GM21390 (cell line): ENCODE data around the gene ARHGAP22.

Experiments used
- ATAC-seq: cut with Tn5 transposase; IDR thresholded peaks from one replicate; pipeline ENCODE4 v1.9.1; 2021; ENCODE audit not compliant: unreplicated experiment

Gene ARHGAP22

DNA sequence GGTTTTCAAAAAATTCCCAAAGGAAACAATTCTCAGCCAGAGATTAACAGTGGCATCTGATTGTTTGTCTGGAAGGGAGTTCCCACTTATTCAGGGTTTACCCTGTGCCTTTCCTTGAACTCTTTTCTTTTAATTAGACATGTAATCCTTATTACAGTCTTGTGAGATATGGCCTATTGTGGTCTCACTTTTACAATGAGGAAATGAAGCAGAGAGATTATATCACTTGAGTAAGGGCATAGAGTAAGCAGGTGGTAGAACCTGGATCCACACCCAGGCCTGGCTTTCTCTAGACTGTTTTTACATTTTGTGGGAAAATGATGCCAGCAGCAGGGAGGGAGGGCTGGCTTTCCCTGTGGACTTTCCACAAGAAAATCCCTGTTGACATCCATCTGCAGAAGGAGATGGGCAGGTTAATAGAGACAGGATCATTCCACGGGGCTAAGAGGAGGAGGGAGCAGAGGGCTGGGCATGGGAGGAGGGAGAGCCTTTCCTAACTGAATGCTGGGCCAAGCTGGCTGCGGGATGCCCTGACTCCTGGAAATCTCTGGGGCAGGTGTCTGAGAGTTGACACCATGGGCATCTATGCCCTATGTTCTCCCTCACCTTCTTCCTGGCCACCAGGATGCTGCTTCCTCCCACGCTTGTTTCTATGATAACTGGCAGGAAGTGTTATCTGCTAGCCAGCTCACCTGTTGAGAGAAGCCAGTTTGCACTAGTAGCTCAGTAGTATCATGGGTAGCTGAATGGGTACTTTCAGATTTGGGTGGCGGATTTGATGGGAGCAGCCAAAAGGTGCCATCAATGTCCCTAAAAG is 28.7 kb upstream of the ARHGAP22 start:
- ATAC-seq: peak; percentile 41

DNA sequence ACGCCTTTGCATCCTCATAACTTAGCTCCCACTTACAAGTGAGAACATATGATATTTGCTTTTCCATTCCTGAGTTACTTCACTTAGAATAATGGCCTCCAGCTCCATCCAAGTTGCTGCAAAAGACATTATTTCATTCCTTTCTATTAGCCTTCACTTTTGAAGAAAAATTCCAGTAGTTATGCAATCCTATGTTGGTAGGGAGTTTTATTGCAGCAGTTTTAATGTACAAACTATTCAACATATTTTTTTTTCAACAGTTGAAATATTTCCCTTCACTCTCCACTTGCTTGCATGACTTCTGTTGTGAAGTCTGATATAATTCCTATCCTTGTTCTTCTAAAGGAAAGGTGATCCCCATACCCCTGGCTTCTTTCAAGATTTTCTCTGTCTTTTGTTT is 27.3 kb upstream of the ARHGAP22 start:
- ATAC-seq: no peak

DNA sequence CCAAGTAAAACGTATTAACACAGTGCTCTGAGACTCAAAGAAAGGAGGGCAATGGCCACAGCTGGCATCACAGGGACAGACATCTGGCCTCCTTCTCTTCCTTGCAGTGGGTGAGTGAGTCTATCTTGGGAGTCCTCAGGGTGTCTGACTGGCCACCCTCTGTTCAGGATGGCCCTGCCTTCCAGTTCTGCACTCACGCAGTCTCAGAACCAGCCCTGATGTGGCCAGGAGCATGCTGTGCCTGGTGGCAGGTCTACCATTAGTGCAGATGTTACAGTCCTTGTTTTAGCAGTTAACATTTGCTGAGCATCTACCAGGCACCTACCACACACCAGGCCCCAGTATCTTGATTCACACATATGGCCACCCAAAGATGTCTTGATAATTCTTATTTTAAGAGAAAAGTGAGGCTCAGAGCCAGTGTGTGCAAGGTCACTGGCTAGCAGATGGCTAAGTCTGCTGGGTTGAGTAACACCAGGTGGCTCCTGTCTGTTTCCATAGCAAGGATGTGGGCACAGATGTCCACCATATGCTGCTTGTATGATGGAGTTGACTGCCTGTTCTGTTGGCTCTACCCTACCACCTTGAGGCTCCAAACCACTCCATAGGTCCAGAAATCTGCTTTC is 23.2 kb upstream of the ARHGAP22 start:
- no peak for ATAC-seq

DNA sequence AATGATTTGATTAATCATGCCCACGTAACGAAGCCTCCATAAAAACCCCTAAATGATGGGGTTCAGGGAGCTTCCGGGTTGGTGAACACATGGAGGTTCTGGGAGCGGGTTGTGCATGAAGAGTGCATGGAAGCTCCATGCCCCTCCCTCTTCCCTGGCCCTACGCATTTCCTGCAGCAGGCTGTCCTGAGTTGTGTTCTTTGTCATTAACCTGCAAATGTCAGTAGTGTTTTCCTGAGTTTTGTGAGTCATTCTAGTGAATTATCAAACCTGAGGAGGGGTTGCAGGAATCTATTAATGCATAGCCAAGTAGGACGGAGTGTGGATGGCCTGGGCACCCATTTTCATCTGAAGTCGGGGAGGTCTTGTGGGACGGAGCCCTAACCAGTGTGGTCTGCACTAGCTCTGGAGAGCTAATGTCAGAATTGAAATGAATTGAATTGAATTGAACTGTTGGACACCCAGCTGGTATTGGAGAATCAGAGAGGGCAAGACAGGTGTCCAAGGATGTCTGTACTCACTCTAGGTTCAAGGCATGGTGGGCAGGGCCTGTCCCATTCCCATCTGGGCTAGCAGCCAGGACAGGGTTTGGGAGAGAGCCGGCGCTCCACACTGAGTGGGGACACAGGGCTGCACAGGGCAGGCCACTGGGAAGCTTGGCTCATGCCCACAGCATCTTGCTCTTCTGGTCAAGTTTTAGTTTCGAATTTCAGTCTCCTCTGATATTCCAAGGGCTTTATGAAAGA is 22.3 kb upstream of the ARHGAP22 start:
- no peak for ATAC-seq

DNA sequence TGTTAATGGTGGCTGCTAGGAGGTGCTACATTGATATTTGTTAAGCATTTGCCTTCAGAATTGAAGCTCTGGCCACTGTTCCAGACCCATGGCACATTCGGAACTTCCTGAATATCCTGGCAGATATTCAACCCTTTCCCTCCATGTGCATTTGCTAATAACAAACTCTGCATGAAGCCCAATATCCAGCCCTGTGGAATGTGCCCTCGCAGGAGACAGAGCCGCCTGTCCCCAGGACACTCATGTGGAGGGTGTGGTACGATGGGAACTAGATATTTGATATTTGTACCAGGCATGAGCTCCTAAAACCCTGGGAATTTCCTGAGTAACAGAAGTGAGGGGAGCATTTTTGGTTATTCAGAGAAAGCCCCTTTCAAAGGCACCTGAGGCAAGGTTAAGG is 21.6 kb upstream of the ARHGAP22 start:
- no peak for ATAC-seq

DNA sequence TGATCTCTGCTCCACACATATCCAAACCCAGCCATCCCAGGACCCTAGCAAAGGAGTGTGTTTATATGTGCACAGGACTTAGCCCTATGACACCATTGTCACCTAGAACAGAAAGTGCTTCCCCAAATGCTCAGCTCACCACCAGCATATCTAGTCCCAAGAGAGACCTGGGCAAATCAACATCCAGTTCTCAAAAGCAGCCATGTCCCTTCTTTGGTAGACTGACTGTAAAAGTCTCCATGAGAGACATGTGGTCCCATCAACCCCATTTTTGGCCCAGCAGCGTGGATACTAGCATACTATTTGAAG is 20.9 kb upstream of the ARHGAP22 start:
- ATAC-seq: no peak

DNA sequence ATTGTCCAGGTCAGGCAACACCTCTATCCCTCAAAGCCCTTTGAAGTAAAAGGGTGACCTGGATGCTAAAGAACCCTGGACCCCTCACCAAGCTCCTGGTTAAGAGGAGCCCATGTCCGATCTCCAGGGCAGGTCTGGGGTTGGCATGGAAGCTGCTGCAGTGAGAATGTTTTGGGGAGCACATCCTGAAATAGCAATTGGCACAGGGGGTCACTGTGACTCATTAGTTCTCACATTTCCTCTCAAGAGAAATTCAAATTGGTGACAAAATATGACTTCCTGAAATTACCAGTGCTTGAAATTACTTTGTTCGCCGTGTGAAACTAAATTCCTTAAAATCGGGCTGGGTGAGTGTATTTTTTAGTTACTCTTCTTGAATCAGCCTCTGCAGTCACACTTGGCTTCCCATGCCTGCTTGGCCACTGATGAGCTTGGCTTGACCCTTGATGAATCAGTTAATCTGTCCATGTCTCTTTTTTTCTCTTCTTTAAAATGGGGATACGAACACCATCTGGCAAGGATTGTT is 18.8 kb upstream of the ARHGAP22 start:
- ATAC-seq: no peak

DNA sequence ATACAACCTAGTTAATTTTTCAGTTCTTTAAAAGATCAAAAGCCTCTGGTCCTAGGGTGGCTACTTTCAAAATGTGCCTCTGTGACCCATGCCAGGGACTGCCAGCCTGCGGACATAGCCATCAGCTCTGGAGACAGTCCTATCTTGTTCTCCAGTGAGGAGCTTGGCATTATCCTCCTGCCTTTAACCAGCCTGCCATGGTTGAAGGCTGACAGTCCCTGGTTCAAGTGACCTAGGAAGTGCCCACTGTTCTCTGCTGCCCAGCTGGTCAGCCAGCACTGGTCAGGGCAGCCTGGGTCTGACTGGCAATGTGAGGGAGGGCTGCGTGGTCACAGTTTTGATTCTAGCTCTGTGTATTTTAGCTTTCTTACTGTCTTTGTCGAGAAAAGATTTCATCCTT is 18.1 kb upstream of the ARHGAP22 start:
- ATAC-seq: no peak

DNA sequence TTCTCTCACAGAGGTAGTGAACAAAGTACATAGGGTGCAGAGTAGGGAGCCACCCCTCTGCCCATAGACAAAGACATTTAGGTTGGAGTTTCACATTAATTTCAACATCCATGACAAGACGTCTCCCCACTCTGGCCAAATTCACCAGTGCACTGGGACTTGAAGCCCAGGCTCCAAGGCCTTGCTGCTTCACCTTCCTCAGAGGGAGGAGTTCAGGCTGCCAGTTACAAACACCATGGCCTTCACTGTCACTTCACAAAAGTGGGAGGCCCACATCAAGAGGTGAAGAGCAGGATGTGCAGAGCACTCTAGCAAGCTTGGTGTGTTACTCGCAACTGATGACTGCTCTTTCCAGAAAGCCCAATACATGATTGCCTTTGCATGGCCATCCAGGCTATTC is 15.8 kb upstream of the ARHGAP22 start:
- no peak for ATAC-seq

DNA sequence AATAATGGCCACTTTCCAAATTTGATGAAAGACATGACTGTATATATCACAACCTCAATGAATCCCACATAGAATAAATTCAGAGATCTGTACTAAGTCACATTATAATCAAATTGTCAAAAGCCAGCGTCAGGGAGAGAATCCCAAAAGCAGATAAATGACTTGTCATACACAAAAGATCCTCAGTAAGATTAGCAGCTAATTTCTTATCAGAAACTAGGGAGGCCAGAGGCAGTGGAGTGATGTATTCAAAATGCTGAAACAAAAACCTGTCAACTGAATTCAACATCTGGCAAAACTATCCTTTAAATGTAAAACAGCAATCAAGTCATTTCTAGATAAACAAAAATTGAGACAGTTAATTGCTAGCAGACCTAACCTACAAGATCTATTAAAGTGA is 11.6 kb upstream of the ARHGAP22 start:
- no peak for ATAC-seq

DNA sequence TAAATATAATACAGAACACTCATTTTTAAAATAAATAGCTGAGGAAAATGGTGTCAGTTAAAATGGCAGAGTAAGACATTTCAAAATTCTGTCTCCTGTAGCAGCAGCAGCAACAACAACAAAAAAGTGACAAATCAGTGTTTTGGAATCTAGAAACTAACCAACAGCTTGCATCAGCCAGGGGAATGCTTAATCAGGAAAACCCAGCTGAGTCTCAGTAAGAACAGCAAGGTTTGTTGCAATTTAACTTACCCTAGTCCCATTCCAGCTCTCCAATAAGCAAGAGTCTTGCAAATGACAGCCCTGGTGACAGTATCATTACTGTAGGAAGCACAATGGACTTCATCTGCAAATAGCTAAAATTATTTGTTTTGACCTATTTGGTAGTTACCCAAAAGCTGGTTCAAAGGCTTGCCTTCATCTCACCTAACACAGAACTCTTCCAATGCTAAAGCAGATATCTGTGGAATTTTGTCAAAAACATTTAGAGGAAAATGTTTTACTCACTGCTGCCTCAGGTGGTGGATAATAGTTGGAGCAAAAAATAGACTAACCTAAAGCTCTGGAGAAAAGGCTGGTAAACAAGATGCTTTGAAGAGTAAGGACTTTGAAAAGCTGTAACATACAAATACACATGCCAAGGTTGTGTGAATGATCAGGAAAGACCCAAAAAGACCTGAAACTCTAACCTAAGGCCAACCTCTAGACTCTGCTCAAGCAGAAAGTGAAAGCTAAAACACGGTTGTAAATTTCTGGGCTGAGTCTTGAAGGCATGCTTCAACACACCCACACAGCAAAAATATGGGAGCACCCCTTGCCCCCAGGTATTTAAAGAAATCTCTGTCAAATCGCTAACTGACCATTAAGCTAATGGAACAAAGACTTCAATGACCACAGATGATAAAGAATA is 9.9 kb upstream of the ARHGAP22 start:
- peak; percentile 74 for ATAC-seq

DNA sequence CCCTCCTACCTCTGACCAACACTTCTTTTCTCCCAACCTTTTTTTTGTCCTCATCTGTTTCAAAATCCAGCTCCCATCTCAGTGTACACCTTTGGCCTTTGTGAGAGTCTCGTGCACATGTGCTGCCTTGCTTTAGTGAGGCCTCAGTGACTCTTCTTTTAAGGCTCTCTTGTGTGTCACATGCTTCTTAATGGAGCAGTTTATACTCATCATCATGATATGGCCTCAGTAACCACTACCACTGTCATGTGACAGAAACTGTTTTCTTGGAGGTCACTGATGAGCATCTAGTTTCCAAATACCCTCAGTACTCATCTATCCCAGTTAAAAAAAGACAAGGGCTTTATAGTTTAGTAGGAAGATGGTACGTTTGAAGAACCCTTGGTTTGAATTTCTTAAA is 8.1 kb upstream of the ARHGAP22 start:
- ATAC-seq: no peak

DNA sequence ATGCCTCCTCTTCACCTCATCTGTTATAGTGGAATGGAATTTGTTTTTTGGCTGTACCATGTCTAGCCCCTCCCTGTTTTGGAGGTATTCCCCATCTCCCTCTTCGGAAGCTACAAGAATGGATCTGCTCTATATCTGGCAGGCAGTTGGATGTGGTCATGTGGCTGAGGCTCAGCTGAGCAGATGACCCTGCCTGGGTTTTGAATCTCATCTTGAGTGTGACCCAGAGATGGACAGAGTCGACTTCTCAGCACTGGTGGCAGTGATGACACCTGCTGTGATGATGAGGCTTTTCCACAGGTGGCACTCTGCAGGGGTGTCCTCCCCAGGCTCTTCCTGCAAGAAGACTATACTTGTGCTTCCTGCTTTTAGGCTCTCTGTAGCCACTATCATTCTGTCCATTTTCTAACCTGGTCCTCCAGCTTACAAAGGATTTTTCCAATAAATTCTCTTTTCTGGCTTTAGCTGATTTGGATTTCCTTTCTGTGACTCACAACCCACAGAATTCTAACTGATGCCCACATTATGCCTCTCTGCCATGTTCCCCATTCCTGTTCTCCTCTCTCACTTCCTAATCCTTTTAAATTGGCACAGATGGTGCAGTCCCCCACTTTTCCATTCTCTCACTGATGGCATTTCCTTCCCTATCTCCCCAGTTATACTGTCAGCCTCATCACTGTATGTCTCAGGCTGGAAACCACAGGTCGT is 7.5 kb upstream of the ARHGAP22 start:
- ATAC-seq: no peak

DNA sequence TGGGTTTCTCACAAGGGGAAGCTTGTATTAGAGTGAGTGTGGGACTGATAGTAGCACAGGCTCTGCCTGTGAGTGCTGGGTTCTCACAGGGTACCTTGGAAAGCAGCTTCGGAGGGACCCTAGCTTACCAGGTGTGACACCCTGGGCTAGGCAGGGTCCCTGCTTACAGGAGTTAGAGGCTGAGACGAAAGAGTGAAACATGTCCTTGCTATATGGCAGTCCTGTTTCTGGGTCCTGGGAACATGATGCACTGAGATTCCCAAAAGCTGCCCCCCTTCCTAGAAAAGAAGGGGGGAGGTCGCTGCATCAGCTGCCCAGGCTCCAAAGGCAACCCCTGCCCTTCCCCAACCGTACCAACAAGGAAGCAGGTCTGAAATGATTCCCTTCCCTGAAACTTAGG is 6.3 kb upstream of the ARHGAP22 start:
- no peak for ATAC-seq

DNA sequence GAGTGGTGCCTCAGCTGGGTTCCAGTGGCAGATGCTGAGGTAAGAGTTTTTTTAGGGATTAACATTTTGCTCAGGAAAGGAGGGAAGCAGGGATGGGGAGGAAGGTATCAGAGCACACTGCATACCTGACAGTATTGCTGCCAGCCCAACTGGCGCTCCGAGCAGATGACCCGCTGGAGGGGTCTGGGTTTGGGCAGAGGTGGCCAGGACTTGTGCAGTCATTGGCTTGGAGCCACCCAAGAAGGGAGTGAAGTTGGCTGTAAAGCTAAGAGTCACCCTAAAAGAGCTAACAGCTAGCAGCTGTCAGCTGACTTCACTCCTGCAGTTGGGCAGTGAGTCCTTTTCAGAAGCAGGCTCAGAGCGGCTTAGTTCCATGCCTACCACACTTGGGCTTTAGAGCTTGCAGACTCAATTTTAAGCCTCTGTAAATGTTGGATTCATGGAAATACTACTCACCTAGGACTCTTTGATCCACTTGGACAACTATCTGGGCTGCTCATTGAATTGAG is 5.8 kb upstream of the ARHGAP22 start:
- no peak for ATAC-seq

DNA sequence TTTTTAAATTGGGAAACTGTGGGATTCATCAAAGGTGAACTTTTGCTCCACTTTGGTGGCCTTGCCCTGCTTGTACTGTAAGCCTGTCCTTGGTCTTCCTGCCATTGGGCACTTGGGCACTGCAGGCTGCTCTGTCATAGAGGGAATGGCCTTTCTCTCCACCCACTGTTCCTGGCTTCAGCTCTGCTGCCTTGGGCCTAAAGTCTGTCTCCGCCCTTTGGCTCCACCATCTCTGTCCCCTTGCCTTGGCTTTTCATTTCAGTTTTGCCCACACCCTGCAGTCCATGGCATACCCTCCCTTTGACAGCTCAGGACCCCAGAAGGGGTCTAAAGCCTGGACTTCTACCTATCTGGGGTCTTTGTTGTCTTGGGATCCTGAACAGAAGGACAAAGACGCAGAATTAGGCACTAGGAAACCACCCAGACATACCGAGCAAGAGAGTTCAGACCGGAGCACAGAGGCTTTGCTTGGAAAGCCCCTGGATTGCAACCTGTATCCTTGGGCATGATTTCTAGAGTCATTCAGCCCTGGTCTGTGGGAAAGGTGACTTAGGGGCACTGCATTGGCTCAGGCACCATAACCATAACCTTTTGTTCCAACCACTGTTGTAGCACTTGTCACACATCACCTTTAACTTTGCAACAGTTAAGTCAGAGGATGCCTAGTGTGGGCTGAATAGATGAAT is 5.2 kb upstream of the ARHGAP22 start:
- ATAC-seq: no peak

DNA sequence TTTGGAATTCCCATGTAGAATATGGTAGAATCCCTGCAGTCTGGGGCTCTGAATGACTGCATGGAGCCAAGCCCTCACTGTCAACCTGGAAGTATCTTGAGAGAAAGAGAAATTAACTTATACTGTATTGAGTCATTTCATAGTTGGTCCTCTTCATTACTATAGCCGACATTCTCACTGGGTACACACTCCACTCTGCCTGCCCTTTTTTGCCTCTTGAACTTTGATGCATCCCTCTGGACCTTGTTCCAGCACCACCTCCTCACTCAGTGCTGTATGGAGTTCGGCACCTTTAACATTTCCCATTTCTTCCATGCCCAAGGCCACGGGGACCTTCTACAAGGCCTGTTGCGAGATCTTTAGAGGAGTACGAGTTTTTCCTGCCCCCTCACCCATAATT is 4.6 kb upstream of the ARHGAP22 start:
- no peak for ATAC-seq

DNA sequence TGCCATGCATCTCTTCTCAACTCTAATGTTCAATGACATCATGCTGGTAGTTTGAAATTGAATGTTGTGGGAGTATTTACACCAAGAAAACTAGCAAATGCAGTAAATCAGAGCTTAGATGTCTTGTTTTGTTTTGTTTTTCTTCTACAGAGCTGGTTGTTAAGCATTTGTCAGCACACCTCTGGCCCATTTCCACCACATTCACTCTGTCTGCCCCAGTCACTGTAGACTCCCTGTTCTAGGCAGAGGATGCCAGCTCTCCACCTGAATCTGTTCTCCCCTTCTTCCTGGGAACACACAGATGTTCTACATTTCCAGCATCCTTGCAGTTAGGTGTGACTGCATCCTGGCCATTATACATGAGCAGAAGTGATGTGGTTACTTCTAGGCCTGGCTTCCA is 4.1 kb upstream of the ARHGAP22 start:
- ATAC-seq: no peak

DNA sequence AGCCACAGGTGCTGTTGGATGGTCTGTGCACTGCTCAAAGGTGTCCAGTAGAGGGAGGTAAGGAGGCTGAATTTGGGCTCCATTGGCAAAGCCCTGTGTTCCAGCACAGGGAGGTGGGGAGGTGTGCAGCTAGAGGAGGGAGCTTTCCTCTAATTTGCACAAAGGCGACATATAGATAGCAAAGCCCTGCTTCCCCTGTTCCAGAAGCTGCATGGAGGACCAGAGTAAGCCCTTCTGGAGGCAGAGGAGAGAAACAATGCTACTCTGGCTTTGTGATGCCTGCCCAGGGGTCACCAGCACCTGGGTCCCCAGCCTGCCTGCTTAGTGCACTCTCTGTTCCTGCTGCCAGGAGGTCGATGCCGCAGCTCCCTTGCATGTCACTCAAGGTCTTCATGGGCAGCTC is 3.4 kb upstream of the ARHGAP22 start:
- peak; percentile 87 for ATAC-seq
